Activated T-helper 1 cell treated with Interleukin-2 at 50 U/mL for 16 hours (primary cell): ENCODE data around the gene ZC3H14.

Source experiments
- DNase-seq: peaks from one replicate; pipeline ENCODE4 v3.0.0-alpha.2; 2020; ENCODE audit warnings: low read depth

ZC3H14 gene

DNA sequence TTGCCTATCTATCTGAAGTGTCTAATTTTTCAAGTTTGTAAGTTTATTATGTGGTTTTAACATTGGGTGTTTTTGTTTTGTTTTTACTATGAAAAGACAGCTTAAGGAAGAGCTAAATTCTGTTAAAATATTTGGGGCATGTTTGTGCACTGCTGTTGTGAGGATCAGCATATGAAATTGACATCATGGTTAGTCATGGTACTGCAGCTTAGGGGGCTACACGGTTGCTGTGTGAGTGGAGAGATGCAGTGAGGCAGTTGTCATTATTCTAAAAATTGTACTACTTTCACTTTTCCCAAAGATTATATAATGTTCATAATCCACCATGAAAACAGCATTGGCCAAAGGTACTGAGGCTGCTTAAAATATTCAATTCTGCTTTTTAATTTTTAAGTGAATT lies 49.0 kb downstream of the ZC3H14 start:
- no peak for DNase-seq

DNA sequence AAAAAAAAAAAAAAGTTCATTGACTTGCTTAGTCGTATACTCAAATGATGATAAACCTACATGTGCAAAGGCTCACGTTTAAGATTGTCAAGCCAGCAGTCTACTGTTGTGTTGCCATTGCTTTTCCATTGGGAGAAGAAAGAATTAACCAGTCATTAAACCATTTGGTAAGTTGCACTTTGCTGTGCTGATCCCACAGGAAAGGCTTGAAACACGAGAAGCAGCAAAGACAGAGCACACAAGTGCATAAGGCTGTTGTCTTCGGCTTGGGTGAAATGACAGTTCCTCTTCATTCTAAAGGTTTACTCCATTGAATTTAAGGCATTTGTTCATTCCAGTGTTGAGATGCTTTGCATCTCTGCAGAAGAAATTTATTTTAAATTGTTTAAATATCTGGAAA lies 50.1 kb downstream of the ZC3H14 start:
- no peak for DNase-seq

DNA sequence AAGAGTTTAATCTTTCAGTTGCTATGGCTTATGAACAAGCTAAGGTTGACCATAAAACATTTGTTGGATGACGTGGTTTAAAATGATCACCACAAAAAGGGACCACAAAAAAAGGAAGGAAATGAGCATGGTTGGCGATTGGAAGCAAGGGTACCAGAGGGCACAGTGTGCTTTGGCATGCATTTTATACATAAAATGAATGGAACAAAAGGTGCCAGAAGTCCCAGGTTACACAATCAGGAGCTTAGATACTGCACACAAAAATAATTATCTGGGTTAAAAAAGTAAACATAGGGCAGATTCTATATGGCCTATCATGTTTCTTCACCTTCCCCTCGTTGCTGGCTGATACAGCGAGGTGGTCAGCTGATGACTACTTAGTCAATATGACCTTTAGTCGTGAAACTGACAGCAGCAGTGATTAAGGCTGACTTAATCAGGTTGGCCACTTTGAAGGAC lies 50.7 kb downstream of the ZC3H14 start:
- no peak for DNase-seq

DNA sequence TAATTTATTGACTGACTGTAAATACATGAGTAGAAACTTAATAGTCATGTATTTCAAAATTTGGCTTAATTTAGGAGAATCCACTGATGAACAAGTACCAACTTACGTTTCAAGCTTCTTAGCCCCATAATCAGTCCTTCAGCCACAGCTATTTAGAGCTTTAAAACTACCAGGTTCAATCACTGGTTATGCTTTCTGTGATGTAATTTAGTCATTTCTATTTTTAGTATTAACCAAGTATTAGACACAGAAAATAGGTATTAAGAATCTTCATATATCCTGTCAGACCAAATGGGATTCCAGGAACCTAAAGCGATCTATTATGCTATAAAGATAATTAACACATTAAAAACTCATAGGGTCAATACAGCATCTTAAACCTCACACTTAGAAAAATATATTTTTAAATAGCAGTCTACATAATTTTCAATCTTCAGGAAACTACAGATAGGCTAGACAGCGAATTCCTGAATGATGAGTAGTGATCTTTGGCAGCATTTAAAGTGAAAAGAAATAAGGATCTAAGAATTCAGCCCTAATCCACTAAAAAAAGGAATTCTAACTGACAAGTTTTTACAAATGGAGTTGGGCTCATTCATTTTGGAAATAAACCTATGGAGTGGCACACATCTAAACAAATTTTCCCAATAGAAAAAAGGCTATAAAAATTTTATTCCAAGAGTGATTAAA lies 51.5 kb downstream of the ZC3H14 start:
- no peak for DNase-seq

DNA sequence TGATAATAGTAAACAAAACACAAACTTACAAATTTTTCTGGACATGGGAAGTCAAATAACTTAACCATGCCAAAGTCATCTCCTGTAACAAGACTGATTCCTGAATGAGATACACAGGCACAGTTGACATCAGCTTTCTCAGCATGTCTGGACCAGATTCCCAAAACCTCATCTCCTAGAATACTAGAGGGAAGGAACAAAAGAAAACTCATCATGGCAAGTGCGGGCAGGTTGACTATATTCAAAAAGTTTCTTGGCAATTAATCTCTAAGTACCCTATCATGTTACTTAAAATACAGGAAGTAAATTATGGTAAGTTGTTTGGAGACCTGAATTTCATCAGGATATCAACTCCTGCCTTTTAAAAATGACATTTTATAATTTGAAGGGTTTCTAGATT lies 53.9 kb downstream of the ZC3H14 start:
- no peak for DNase-seq

DNA sequence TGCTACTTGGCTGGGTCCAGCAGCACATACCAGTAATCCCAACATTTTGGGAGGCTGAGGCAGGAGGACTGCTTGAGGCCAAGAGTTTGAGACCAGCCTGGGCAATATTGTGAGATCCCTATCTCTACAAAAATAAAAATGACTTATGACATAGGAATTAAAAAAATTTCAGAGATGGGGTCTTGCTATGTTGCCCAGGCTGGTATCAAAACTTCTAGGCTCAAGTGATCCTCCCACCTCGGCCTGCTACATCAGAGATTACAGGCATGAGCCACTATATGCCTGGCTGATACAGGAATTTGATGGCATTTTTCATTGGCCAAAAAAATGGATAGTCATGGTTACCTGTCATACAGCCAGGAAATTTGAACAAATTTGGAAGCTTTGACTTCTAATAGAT lies 54.6 kb downstream of the ZC3H14 start:
- DNase-seq = no peak

DNA sequence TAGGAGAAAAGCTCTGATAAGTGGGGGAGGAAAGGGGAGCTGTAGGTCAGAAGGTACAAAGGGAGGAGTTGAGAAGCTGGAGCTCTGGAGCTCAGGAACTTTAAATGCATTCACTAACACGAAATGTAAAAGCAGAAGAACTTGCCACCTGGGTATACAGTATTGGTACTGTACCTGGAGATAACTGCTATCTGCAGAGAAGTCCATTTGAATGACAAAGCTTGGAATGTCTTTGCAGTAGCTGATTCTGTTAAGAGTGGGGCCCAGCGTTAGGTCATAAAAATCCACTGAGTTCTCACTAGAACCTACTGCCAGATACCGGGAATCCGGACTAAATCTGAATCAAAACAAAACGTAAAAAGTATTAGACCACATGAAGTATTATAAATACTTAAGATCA lies 55.6 kb downstream of the ZC3H14 start:
- no peak for DNase-seq

DNA sequence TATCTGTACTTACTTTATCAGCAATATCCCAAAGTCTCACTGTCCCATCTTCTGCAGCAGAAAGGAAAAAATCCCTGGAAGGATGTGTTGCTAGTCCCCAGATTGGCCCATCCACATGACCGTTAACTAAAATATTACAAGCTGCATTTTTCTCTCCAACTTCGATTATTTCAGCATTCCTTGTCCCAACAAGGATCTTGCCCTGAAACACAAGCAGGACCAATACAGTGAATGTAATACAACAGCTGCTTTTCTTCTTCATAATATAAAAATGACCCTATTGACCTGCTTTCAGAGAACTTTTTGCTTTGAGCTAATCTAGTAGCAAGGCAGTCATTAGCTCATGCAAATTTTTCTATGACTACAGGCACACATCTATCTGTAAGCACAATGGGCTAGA lies 58.3 kb downstream of the ZC3H14 start:
- DNase-seq = no peak

DNA sequence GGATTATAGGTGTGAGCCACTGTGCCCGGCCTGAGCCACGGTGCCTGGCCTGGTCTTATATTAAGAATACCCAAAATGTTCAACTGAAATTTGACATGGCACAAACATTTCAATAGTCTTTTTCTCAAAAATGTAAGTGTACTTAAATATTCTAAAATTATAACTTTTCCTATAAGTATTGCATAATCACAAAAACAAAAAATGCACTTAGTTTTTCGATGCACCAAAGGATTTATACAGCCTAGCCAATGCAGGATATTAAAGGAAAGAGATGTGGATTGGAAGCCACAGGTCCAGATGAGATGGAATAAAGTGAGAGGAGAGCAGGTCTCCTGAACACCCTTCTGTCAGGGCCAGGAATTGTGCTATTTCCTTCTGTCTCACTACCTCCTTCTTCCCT lies 62.8 kb downstream of the ZC3H14 start:
- no peak for DNase-seq

DNA sequence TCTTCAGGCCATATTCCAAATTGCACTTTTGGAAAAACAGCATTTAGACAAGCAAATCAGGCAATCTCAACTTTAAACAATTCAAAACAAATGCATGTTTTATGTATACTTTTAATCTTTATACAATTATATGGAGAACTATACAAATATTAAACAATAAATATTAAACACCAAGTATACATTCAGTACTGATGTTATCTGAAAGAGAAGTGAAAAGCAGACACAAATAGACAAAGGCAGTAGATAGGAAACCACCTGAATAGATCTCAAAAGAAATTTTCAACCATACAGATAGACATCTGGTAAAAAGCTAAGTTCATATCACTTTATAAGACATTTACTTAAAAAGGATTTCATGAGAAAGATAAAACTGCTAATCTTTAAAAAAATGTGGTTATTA lies 65.2 kb downstream of the ZC3H14 start:
- no peak for DNase-seq

DNA sequence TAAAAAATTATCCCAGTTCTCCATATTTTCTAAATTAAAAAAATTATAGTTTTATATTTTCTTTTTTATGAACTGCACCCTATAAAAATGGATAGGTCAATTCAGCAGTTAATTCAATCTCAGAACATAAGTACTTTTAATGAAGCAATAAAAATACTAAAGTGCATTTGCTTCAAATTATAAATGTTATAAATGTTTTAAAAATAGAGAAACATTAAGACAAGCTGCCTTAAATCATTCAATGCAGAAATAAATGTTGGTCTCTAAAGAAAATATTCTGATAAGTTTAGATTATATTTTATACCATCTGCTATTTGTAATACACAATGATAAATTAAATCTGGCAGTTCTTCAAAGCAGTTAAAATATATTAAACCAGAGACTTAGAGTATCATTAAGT lies 65.6 kb downstream of the ZC3H14 start:
- no peak for DNase-seq

DNA sequence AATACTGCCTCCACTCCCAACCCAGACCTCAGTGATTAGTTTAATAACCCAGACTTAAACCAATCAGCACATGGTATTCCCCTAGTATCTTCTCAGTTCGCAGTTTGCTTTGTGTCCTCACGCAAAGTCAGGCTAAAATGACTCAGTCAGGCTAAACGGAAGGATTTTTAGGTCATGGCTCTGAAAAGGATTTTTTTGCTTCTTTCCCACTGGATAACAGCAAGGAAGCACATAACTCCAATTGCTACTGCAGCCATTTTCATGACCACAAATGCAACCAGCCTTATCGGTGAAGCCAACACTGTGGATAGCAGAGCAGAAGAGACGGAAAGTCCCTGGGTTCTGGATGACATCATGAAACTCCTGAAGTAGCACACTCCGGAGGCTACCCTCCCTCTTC lies 67.7 kb downstream of the ZC3H14 start:
- no peak for DNase-seq

DNA sequence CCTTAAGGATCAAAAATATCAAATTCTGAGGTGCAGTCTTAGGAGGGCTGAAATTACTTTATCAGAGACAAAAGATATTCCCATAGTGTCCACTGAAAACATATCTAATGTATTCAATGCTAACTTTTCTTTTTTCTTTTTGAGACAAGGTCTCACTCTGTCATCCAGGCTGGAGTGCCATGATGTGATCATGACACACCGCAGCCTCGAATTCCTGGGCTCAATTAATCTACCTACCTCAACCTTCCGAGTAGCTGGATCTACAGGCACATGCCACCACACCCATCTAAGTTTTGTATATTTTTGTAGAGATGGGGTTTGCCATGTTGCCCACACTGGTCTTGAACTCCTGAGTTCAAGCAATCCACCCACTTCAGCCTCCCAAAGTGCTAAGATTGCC lies 68.3 kb downstream of the ZC3H14 start:
- no peak for DNase-seq

DNA sequence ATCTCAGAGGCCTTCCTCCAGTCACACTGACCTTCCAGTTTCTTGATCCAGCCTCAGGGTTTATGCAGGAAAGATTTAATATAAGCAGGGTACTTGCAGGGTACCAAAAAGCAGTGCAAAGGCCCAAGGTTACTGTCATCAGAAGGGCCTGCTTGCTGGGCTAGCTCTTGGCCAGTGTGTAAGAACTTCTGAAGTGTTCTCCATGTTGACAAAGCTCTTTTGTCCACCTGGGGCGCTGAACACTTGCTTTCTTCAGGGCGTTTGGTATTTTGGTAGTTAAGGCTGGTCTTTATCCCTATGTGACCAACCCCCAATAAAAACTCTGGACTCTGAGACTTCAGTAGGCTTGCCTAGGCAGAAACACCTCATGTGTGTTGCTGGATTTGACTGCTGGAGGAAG lies 69.7 kb downstream of the ZC3H14 start:
- no peak for DNase-seq

DNA sequence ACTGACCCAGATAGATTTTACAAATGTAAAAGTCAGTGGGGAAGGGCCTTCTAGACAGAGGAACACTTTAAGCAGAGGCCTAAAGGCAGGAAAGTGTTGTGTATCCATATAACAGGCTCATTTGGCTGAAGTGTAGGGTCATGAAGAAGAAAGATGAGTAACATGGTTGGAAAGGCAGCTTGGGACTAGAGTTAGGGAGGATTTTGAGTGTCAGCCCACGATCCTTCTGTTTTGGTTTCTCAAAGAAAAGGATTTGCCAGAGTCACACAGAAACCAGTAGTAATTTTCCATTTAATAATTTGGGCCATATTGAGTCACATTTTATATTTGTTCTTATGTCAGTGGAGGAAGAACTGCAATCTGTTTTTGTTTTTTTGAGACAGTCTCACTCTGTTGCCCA lies 76.4 kb downstream of the ZC3H14 start:
- no peak for DNase-seq

DNA sequence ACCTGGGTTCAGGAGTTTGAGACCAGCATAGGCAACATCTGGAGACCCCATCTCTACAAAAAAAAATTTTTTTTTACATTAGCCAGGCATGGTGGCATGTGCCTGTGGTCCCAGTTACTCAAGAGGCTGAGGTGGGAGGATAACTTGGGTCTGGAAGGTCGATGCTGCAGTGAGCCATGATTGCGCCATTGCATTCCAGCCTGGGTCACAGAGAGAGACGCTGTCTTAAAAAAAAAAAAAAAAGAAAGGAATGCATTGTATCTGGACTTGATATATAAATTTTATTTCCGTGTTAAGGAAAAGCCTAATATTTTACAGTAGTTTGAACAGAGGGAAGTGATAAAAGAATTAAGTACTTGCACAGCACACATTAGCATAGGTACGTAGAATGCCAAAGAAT lies 97.2 kb downstream of the ZC3H14 start:
- no peak for DNase-seq

DNA sequence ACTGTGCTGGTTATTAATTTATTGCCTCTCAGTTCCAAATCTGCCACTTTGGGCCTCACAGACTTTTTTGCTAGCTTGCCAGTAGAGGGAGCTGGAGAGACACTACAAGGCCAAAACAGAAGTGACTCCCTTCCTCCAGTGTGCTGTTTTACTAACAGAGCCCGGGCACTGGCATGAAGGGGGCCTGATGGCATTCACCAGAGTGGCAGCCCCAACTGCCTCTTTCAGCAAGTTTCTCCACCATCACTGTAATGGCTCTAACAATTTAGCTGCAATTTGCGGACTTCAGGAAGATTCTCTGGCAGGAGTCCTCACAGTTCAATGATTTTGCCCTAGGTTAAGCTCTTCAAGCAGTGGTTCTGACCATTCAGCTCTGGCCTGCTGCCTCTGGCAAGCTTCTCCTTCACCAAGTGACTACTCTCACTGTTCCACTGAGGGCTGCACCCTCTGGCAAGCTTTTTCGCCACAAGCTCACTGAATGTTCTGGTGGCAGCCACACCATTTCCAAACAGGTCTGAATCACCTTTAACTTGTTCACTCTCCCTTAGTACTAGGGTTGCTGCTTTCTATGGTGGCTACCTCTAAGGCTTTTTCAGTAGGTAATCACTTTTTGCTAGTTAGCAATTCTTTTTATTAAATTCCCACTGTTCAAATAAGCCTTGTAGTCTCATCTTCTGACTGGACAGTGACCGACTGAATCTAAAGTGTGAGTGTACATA lies 104.9 kb downstream of the ZC3H14 start:
- peak; percentile 7 for DNase-seq

DNA sequence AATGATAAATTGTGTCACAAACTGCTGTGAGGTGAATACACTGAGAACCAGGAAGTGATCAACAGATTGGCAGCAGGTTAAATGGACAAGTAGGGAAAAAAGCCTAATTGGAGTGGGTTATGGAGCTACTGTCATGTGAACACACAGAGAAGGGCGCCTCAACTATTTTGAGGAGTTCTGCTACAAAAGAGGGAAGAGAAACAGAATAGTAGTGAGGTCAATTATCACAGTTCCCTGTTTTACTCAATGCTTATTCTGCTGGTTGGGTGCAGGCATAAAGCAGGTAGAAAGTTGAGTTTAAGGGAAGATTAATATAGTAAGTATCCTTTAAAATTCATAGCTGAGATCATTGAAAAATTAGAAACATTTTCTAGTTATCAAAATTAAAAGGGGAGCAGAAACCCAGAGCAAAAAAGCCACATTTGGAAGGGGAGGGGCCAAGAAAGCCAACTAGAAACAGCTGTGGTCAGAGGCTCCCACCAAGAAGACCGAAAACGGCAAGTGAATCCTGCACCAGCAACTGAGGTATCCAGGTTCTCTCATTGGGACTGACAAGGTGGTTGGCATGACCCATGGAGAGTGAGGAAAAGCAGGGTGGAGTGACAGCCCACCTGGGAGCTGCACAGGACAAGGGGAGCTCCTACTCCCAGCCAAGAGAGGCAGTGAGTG lies 105.7 kb downstream of the ZC3H14 start:
- no peak for DNase-seq

DNA sequence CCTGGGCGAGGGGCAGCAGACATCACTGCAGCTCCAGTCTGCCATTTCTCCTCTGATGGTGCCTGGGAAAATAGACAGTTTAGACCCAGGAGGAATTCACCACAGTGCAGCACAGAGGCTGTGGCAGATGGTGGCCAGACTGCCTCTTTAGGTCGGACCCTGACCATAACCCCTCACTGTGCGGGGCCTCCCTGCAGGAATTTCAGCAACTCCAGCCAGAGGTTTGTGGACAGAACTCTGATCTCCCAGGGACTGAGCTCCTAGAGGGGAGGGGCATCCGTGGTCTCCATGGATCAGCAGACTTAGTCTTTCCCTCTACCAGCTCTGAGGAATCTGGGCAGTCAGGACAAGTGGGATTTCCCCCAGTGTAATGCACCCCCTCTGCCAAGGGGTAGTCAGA lies 106.5 kb downstream of the ZC3H14 start:
- DNase-seq = no peak
